Left renal cortex interstitium (tissue), 4 donors: Measurements from ENCODE around the gene GZMH. TPM values are rescaled to one million over a fixed set of nuclear protein-coding genes. Genes with fewer than 3 reads are reported as not detected.
"Not testable (repeated sequence)": the region's sequence is repeated elsewhere in the genome, so short reads cannot be mapped to it uniquely, and the experiment has no call there.

Experiments used
- DNase-seq, 4 donors: peaks; one replicate each; pipeline ENCODE4 v3.0.0-alpha.2; 2013; ENCODE audit warnings: low read depth in 4 of 4, low spot score in 2 of 4, missing footprints in 1 of 4
- polyA plus RNA-seq, 4 donors: library from polyadenylated mRNA; unstranded; fragments of 120-200 nt; gene quantifications; one replicate each; pipeline ENCODE4 v1.2.1, GENCODE V29; 2013; ENCODE audit not compliant: insufficient read length in 4 of 4

The GZMH gene, protein sequence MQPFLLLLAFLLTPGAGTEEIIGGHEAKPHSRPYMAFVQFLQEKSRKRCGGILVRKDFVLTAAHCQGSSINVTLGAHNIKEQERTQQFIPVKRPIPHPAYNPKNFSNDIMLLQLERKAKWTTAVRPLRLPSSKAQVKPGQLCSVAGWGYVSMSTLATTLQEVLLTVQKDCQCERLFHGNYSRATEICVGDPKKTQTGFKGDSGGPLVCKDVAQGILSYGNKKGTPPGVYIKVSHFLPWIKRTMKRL
- polyA plus RNA-seq = under 1 TPM in 2 of 4 donors, not detected in 2; 0.24 to 0.35 TPM

DNA sequence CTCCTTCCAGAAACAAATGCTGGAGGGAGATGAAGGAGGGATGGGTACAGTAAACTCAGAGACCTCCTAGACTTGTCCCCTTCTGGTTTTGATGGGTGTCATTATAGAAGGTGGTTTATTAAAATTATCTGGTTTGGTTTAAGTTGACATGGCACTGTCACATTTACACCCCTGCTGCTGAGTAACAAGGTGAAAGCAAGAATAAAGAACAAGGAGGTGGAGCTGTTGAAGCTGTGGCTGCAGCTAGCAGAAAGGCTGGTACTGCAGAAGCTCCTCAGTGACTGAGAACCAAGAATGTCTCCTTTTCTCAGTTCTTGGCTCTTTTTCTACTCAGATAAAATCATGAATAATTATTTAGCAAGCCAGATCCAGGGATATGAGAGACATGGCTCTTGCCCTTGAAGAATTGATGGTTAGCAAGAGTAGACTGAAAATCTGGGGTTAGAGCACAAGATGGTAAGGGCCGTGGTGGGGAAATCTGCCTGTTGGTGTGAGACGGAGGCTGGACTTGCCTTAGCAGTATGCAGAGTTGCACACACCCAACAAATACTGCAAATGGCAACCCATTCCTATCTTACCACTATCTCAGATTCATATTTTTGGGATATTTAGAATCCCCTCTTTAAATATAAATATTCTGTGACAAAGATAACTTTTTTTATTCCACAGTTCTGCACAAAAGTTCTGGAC is at the start of gene GZMH:
Gene GZMH, minus strand, starts transcription at position 31 of the 690 bp plus-strand sequence. CDS start 72 bp downstream, outside the sequence.
- DNase-seq = no peak

DNA sequence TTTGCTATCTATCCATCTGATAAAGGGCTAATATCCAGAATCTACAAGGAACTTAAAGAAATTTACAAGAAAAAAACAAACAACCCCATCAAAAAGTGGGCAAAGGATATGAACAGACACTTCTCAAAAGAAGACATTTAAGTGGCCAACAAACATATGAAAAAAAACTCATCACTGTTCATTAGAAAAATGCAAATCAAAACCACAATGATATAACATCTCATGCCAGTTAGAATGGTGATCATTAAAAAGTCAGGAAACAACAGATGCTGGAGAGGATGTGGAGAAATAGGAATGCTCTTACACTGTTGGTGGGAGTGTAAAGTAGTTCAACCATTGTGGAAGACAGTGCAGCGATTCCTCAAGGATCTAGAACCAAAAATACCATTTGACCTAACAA is 38.9 kb upstream of the GZMH start:
- DNase-seq = not testable (repeated sequence)

DNA sequence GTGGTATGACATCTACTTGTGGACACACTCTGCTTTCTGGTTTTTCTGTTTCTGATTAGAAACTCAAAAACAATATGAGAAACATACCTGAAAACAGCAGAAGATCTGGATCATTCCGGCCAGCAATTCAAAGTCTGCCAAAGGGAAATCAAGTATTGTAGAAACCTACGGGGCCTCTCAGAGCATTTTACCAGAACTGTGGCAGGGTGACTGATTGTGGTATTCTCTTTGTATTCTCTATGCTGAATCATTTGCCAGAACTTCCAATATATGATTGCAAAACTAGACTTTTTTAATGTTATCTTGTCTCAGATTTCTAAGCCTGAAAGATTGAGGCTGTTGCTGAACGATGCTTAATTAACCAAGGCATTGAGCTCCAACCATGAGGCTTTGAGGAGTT is 30.4 kb upstream of the GZMH start:
- no peak for DNase-seq

DNA sequence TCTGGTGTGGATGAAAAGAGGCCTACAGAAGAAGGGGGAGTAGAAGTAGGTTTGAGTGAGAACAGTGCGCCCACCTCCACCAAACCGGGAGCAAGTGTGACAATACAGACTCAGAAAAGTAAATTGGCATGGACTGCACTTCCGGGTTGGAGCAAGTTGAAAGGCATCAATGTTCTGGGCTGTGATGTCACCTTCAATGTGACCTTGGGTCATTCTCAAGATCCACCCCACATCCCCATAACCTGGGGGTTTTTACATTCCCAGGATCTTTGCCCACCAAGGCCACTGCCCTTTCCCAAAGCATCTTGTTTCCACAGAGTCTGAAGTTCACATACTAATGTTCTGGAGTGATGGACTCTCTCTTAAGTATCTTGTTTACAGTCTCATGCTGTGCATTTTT is 29.8 kb upstream of the GZMH start:
- DNase-seq = no peak

DNA sequence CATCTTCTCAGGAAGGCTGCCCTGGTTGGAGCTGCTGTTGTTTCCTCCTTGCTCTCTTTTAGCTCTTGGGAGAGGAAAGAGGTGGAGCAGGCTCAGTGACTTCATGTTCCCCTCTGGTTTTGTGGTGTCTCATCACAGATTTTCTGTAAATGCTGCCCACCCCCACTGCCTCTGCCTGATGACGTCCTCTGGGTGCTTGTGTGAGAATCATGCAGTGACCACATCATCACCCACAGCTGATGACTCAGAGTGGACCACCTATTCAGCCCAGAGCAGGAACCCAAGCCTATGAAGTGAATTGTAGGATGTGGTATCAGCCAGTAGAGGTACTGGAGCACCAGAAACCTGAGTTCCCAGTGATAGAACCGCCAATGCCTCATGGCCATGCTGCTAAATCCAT is 24.7 kb upstream of the GZMH start, which contains the start of gene GZMB:
Gene GZMB, minus strand, starts transcription at position 33 of the 400 bp plus-strand sequence. Its CDS starts 30 bp downstream, at position 3.
- no peak for DNase-seq

DNA sequence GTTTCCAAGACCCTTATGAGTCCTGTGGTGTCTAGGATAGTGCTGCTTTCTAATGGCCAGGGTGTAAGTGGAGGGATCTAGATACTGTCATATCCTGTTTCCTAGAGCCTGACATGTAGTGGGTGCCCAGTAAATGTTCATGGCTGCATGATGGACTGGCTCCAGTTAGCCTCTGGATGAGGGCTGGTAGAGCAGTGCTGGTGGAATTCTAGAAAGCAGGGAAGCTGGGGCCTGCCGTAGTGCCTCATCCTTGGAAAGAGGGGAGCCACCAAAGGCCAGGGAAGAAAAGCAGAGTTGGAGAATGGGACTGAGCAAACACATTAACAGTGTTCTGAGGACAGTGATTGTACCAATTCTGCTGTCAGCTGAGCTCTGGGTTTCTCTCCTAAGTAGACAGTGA is 23.9 kb upstream of the GZMH start:
- no peak for DNase-seq

DNA sequence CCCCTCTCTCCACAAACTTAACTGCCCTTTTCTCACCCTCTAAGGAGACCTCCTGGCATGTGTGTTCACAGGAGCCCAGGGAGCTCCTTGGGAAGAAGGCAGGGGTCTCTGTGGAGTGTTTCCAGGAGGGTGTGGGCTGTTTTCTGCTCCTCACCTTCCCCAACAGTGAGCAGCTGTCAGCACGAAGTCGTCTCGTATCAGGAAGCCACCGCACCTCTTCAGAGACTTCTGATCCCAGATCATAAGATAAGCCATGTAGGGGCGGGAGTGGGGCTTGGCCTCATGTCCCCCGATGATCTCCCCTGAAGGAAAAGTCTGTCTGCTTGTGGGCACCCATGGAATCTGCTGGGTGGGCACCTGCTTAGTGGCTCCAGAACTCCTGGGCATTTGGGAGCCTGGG is 23.3 kb upstream of the GZMH start:
- no peak for DNase-seq

DNA sequence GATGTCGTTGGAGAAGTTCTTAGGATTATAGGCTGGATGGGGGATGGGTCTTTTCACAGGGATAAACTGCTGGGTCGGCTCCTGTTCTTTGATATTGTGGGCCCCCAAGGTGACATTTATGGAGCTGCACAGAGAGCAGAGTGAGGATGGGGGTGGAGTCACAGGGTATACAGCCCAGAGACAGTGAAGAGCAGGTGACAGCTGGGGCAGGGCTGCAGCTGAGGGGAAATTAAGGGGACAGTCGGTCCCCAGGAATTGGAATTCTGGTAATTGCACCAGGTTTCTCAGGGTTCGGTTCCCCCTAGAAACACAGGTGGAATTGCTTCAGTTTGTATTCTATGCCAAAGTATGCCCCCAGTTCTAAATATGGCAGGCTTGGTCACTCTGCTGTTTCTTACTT is 22.9 kb upstream of the GZMH start:
- no peak for DNase-seq

DNA sequence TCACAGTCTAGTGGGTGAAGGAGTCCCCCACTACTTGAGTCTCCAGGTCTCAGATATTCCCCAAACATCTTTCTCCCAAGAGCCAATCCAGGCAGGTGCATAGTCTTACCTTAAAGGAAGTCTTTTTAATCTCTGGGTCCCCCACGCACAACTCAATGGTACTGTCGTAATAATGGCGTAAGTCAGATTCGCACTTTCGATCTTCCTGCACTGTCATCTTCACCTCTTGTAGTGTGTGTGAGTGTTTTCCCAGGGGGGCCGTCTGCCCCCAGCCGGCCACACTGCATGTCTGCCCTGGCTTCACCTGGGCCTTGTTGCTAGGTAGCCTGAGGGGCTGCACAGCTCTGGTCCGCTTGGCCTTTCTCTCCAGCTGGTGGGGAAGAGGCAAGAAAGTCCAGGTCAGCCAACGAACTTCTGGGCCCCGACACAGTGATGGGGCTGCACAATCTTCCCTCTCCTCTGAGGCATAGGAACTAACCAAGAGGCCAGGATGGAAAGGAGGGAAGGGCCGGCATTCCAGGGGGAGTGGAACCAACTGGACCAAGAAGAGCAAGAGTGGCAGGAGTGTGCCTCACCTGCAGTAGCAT is 22.4 kb upstream of the GZMH start:
- DNase-seq = no peak

DNA sequence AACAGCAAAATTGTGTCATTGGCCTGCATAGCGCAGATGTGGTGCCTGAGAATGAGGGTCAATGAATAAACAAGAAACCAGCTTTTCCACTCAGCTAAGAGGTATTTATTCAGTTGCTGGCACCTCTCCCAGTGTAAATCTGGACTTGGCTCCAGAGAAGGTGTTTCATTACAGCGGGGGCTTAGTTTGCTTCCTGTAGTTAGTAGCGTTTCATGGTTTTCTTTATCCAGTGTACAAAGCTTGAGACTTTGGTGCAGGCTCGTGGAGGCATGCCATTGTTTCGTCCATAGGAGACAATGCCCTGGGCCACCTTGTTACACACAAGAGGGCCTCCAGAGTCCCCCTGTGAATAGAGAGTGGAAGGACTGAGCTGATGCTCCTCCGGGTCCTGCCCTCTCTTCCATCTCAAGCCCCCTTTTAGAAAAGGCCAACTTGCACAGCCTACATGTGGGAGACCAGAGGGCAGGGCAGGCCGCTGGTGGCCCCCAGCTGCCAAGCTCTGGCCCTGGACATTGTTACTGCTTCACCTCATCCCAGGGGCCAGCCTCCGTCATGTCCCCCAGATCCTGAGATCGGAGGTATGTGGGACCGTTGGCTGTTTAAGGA is 21.5 kb upstream of the GZMH start:
- no peak for DNase-seq

DNA sequence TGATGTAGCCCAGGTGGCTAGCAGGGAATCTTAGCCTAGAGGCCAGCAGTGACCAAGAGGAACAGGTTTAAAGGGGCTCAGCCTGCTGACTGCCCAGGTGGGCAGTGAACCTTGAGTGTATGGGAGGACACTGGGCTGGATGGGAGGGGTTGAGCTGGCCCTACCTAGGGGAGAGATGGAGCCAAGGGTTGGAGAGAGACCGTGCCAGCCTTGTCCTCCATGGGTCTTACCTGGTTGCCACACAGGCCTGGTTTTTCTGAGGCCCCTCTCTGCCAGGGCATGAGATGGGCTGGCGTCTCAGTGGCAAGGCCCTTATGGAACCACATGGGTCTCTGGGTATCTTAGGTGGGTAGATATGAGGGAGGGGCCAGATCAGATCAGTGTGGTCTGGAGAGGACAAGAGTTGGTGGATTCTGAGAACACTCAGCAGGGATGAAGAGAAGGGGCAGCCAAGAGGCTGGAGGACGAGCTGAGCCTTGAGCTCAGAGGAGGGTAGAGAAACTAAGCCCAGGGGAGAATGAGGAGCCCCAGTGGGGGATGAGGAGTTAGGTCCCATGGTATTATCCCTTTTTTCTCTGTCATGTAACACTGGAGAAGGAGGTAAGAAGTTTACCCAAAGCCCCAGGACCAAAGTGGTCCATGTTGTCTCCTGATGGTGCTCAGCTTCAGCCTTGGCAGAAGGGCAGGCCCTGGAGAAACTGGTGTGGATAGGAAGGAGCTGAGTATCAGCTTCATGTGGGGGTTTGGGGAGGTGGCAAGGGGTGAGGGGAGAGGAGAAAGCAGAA is 20.8 kb upstream of the GZMH start:
- no peak for DNase-seq

DNA sequence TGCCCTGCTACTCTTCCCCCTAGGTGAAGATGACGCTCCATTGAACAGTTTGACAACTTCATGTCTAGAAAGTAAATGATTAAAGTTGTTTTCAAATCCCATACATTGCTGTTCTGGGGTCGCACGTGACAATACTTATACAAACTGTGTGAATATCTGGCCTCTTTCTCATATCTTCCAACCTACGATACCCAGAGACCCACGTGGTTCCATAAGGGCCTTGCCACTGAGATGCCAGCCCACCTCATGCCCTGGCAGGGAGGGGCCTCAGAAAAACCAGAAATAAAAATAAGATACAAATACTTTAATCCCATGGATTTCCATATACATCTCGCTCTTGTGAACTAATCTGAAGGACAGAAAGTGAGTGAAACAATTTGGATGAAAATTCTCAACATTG is 20.0 kb upstream of the GZMH start:
- no peak for DNase-seq

DNA sequence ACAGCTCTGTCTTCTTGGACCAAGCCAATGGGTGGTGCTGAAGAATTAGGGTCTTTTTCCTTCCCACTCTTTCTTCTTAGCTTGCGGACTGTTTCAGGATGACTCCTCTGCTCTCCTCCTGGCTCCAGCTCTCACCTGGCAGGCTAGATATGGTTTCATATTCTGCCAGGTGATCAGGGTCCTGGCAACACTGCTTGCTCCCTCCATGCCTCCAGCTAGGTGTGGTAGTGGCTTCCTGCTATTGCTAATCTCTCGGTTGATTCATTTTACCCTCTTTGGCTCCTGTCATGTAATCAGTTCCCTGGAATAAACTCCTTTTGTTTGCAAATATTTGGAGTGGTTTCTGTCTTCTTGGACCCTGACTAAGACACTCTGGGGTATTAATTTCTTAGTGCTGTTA is 4.3 kb upstream of the GZMH start:
- DNase-seq = no peak

DNA sequence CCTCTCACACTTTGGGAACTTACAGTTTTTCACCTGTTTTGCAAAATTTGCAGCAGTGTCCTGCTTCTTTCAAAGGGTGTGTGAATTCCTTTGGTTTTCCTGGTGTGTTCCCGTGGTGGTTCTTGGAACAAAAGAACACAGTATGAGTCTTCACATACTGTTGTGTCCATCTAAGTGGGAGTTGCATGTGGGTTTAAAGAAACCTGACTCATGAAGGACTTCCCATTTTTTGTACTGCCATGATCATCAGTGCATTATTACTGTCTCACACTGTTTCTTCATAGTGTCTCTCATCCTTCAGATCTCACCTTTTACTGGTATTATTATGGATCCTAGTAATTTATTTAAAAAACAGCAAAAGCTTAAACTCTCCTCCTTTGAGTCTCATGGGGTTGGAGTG is 3.8 kb upstream of the GZMH start:
- no peak for DNase-seq

DNA sequence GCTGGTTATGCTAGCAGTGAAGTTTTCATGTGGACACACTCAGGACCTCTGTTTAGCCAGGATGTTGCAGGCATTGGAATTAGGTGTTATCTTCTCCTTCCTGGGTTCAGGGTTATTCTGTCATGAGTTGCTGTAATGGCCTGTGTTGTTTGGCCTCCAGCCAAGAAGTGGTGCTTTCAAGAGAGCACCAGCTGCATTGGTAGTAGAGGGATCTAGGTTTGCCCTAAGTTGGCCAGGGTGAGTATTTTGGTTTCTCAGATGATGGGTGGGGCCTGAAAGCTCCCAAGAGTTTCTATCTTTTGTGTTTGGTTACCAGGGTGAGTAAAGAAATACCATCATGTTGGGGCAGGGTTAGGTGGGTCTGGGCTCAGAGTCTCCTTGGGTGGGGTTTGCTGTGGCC is 2.7 kb upstream of the GZMH start:
- DNase-seq = no peak

DNA sequence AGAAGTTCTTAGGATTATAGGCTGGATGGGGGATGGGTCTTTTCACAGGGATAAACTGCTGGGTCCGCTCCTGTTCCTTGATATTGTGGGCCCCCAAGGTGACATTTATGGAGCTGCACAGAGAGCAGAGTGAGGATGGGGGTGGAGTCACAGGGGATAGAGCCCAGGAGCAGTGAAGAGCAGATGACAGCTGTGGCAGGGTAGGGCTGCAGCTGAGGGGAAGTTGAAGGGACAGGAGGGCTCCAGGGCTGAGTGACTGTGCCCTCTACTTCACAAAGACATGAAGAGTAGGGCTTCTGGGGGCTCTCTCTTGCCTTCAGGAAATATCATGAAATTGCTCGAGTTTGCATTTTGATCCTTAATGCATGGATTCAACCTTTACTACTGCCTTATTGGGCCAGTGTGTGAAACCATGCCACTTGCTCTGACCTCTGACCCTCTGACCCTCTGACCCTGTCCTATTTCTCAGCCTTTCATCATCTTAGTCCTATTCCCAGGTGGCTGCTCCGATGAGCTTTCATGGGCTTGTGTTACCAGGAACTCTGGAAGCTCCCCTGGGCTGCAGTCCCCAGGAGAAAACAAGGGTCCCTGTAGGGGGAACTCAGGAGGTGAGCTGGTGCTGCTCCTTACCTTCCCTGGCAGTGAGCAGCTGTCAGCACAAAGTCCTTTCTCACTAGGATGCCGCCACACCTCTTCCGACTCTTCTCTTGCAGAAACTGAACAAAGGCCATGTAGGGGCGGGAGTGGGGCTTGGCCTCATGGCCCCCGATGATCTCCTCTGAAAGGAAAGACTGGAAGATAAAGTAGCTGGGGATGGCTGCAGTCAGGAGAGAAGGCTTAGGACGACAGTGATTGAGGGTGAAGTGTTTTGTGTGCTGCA is 1.6 kb downstream of the GZMH start:
- DNase-seq = no peak

DNA sequence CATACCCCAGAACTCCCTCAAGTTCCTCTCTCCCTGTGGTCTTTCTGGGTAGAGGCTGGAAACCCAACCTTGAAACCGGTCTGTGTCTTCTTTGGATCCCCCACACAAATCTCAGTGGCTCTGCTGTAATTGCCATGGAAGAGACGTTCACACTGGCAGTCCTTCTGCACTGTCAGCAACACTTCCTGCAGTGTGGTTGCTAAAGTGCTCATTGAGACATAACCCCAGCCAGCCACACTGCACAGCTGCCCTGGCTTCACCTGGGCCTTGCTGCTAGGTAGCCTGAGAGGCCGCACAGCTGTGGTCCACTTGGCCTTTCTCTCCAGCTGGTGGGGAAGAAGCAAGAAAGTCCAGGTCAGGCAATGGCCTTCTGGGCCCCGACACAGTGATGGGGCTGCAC is 2.4 kb downstream of the GZMH start:
- no peak for DNase-seq

DNA sequence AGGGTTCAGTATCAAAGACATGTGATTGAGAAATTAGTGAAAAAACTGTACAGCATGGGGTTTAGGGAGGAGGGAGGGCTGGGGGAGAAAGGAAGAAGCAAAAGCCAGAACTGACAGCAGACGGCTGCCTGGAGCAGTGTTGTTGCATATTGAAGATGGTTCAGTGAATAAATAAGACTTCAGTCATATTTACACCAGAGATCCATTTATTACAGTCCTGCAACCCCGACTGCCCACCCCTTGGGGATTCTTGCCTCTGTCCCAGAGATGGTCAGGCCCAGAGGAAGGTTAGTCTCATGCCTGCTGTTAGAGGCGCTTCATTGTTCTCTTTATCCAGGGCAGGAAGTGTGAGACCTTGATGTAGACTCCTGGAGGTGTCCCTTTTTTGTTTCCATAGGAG is 3.2 kb downstream of the GZMH start:
- DNase-seq = no peak

DNA sequence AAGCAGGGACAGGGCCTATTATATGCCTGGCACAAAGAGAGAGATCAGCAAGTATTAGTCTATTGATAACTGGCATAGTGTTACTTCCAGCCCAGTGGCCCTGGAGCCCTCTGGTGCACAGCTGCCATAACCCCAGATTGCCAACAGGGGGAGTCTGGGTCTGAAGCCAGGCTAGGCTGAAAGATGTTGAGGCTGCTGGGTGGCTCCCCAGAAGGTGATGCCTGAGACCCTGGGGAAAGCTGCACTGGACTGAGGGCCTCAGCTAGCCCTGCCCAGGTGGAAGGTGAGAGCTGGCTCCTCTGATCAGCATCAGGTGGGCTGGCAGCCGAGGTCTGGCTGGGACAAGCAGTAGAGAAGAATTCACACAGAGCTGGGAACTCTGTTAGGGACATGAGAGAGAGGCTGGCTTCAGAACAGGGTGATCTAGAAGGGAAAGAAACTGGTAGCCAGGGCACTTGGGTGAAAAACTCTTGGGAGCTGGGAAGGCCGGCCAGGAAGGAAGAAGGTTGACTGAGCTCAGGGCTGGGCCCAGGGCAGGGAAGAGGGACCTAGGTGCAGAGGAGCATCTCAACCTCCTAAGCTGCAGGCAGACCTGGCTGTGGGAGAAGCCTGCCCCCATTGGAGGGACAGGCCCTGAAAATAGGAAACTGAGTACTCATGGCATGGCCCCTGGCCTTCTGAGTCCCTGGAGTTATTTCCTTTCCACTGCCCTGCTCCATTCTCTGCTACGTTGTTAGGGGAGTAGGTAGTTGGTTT is 3.9 kb downstream of the GZMH start:
- no peak for DNase-seq
